ENCODE data around the gene ARHGAP27.

- TF ChIP-seq CTCF (conservative IDR thresholded peaks at IDR 0.05; ENCODE audit: low read depth, low read length): no peak
- TF ChIP-seq USF2 (IDR thresholded peaks at IDR 0.05; ENCODE audit: low read depth, low read length): no peak
- TF ChIP-seq POLR2A (IDR thresholded peaks at IDR 0.05; ENCODE audit: low read depth, low read length): no peak
- TF ChIP-seq MAFK (IDR thresholded peaks at IDR 0.05; ENCODE audit: low read depth, low read length): no peak
- TF ChIP-seq MXI1 (IDR thresholded peaks at IDR 0.05; ENCODE audit: borderline replicate concordance, low read depth, low read length): no peak
- no peak for TF ChIP-seq RAD21 (IDR thresholded peaks at IDR 0.05; ENCODE audit: low read length)
- no peak for TF ChIP-seq ELK1 (IDR thresholded peaks at IDR 0.05; ENCODE audit: borderline replicate concordance, low read depth, low read length)
- no peak for TF ChIP-seq CHD1 (IDR thresholded peaks at IDR 0.05; ENCODE audit: low read depth, low read length)
- TF ChIP-seq RFX5 (IDR thresholded peaks at IDR 0.05; ENCODE audit: low read depth, low read length): no peak
Observed at GRCh38 chr17:45426561-45426960, 6.1 kb downstream of the ARHGAP27 start.

All from IMR-90 (cell line).